Testis (tissue), 3 donors: ENCODE data around the gene SETD5. TPM values are rescaled to one million over a fixed set of nuclear protein-coding genes. Genes with fewer than 3 reads are reported as not detected.

Source experiments
- DNase-seq: peaks from one replicate; pipeline ENCODE4 v3.0.0-alpha.2; 2019
- H3K27ac ChIP-seq, 2 donors: fragments of 200-600 bp; sonication (generic); one replicate each; pipeline ENCODE4 v1.5.1; 2019
- H3K27me3 ChIP-seq: fragments of 200-600 bp; sonication (generic); one replicate; pipeline ENCODE4 v1.5.1; 2019
- H3K36me3 ChIP-seq: fragments of 200-600 bp; sonication (generic); one replicate; pipeline ENCODE4 v1.5.1; 2017; ENCODE audit warnings: low read depth; ENCODE audit errors: missing control alignments
- H3K4me1 ChIP-seq: fragments of 200-600 bp; sonication (generic); one replicate; pipeline ENCODE4 v1.5.1; 2019
- H3K4me3 ChIP-seq, 2 donors: fragments of 200-600 bp; sonication (generic); one replicate each; pipeline ENCODE4 v1.5.1; 2017 to 2019
- H3K9me3 ChIP-seq: fragments of 200-600 bp; sonication (generic); one replicate; pipeline ENCODE4 v1.5.1; 2017
- POLR2A ChIP-seq: fragments of 450-650 bp; IDR thresholded peaks from one replicate; pipeline ENCODE4 v1.6.1; 2017; ENCODE audit warnings: antibody characterized with exemption, mild to moderate bottlenecking, moderate library complexity
- WGBS, 2 donors: methylation state at CpG; one replicate each; pipeline ENCODE4 v1.1.5; 2018; 5-methylcytosine and 5-hydroxymethylcytosine counted together
- intact Hi-C: fragments of 100-400 bp; cut with DNase I; formaldehyde crosslinking; loops from one replicate; pipeline ENCODE4 v1.15.1; 2023; ENCODE audit warnings: low total_unique reads
- polyA plus RNA-seq: library from polyadenylated mRNA; stranded (reverse); fragments of 350-450 nt; fragmentation: Illumina TruSeq; extraction: RNeasy Lipid Tissue Mini Kit (QIAGEN cat#74804); gene quantifications from one replicate; pipeline ENCODE4 v1.2.3, GENCODE V29; 2014; ENCODE audit warnings: low read depth, low replicate concordance; ENCODE audit not compliant: insufficient read depth
- total RNA-seq, 2 donors: library from RNA; depleted of rRNA; stranded (reverse); fragments of >200 nt; gene quantifications; one replicate each; pipeline ENCODE4 v1.2.3, GENCODE V29; 2016
- TF ChIP-seq, protein P1 (sequence below), 3 experiments: fragments of 450-650 bp in 2 of 3; fragments of 200-600 bp in 1 of 3; sonication (generic) in 1 of 3; IDR thresholded peaks; one replicate each; pipeline ENCODE4 v1.5.1; 2016 to 2019; ENCODE audit warnings: antibody characterized with exemption in 3 of 3, mild to moderate bottlenecking in 2 of 3, moderate library complexity in 1 of 3

Gene SETD5
- total and polyA plus RNA-seq, 3 donors from 2014 or later = 70.5 to 168 (median 155) TPM

DNA sequence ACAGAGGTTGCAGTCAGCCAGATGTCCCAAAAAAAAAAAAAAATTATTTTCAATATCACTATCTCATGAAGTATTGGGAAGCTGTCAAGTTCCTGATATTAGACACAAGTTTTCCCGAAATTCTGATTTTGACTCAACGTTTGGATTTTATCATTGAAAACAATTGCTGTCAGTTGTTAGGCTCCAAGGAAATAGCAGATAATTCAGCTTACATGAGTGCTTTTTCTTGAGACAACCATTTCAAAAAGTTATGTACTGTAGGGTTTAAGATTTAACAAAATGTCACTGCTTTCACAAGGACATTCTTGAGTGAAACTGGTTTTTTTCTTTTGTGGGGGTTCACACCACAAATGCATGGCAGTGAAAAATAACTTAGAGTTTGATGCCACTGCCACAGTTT, 9.3 kb upstream of the SETD5 start:
- Histone ChIP-seq H3K9me3 (no peaks in the 10 kb centered on the region), H3K36me3 (no peaks in the 10 kb centered on the region), H3K27ac (no peak overlapping the region), H3K27me3 (no peaks in the 10 kb centered on the region), H3K4me1 (no peaks in the 10 kb centered on the region), H3K4me3 (no peak overlapping the region)
- no peak for TF ChIP-seq POLR2A
- TF ChIP-seq, protein P1, sequence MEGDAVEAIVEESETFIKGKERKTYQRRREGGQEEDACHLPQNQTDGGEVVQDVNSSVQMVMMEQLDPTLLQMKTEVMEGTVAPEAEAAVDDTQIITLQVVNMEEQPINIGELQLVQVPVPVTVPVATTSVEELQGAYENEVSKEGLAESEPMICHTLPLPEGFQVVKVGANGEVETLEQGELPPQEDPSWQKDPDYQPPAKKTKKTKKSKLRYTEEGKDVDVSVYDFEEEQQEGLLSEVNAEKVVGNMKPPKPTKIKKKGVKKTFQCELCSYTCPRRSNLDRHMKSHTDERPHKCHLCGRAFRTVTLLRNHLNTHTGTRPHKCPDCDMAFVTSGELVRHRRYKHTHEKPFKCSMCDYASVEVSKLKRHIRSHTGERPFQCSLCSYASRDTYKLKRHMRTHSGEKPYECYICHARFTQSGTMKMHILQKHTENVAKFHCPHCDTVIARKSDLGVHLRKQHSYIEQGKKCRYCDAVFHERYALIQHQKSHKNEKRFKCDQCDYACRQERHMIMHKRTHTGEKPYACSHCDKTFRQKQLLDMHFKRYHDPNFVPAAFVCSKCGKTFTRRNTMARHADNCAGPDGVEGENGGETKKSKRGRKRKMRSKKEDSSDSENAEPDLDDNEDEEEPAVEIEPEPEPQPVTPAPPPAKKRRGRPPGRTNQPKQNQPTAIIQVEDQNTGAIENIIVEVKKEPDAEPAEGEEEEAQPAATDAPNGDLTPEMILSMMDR (IDR thresholded peaks at IDR 0.05) = no peak
- WGBS, 2 donors = 82 to 85% methylated on average over 2 of the region's 2 CpGs
- DNase-seq = no peak
- intact Hi-C loops = no loop called here

DNA sequence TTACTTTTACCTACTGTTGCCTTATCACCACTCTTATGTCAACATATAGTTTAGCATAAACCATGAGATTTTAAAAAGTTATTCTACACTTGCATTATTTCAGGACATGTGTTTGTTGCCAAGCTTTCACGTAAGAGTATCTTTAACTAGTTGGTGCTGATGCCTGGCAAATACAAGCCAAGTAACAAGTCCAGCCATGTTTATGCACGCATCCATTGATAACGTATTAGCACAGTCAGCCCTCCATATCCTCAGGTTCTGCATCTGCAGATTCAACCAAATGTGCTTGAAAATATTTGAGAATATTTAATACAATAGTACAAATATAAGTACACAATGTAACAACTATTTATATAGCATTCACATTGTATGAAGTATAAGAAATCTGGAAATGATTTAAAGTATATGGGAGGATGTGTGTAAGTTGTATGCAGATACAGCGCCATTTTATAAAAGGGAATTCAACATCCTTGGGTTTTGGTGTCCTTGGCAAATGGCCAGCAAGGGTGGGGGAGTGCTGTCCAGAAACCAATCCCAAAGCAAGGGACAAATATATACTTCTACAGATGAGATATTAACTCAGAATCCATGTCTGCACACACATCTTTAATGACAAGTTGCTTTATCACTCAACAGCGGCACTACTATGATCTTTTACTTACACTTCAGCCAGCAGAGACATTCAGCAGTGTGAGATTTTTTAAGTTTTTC, 8.7 kb upstream of the SETD5 start:
- TF ChIP-seq, protein P1 (IDR thresholded peaks at IDR 0.05) = no peak
- no peak for TF ChIP-seq POLR2A
- Histone ChIP-seq H3K36me3 (no peaks in the 10 kb centered on the region), H3K27me3 (no peaks in the 10 kb centered on the region), H3K9me3 (no peaks in the 10 kb centered on the region), H3K27ac (no peak overlapping the region), H3K4me1 (no peaks in the 10 kb centered on the region), H3K4me3 (no peak overlapping the region)
- intact Hi-C loops = no loop called here
- DNase-seq = no peak
- 85 to 87% methylated on average over 5 of the region's 5 CpGs for WGBS, 2 donors

DNA sequence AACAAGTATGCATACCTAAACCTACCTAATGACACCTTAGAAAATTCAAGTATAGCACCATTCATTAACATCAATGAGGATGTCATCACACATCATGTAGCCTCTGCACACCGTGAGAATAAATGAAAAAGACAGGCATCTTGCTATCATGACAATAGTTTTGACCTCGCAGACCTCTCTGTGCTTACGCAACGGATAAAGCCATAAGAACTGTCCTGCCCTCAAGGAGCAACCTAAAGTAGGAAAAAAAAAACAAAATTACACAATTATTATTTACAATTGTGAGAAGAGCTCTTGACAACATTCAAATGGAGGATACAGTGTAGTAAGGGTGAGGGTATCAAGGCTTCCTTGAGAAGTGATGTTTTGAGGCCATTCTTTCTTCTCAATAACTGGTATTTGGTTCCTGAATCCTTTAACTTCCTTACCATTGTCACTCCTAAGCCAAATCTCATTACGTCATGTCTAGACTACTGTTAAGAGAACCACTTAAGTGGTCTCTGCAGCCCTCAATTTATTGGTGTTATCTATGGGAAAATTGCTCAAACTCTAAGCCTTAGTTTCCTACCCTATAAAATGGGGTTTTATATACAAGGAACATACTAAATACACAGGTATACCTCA, 7.0 kb upstream of the SETD5 start:
- no peak overlapping the region for H3K27ac ChIP-seq
- H3K36me3 ChIP-seq = no peaks in the 10 kb centered on the region
- WGBS, 2 donors = 93 to 95% methylated on average over 5 of the region's 5 CpGs
- intact Hi-C loops = no loop called here
- H3K27me3 ChIP-seq = no peaks in the 10 kb centered on the region
- H3K4me3 ChIP-seq = no peak overlapping the region
- peaks cover 5% of the 10 kb centered on the region for H3K4me1 ChIP-seq
- TF ChIP-seq, protein P1 (IDR thresholded peaks at IDR 0.05) = no peak
- no peak for TF ChIP-seq POLR2A
- DNase-seq = no peak
- no peaks in the 10 kb centered on the region for H3K9me3 ChIP-seq

DNA sequence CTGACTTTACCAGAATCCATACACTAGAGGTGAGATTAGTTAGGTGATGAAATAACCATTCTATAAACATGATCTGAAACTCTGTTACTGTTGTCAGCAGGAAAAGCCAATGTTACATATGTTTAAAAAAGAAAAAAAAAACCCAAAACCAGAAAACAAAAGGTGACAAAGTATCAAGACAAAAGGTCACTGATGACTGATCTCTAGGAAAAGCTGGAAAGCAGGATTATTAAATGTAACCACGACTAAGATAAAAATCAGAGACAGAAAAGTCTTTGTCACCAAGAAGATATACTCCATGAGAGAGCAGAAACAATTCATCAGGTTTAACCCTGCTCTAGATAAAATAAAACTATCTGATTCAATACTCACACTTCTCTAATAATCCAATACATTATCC, 5.4 kb upstream of the SETD5 start:
- intact Hi-C loops = no loop called here
- Histone ChIP-seq H3K36me3 (no peaks in the 10 kb centered on the region), H3K4me1 (peaks cover 9% of the 10 kb centered on the region), H3K4me3 (no peak overlapping the region), H3K27ac (no peak overlapping the region), H3K27me3 (no peaks in the 10 kb centered on the region), H3K9me3 (no peaks in the 10 kb centered on the region)
- 15 to 21% methylated on average over 1 of the region's 1 CpG for WGBS, 2 donors
- no peak for TF ChIP-seq POLR2A
- TF ChIP-seq, protein P1 (IDR thresholded peaks at IDR 0.05) = no peak
- DNase-seq = no peak
